HCT116 (cell line): ENCODE results near the gene TRDN. TPM values are rescaled to one million over a fixed set of nuclear protein-coding genes. Genes with fewer than 3 reads are reported as not detected.

Source experiments
- ATAC-seq: fragments of 200-7000 bp; cut with Tn5 transposase; 2 replicates; pipeline ENCODE4 v1.9.1; 2020; ENCODE audit warnings: mild to moderate bottlenecking, moderate library complexity
- BruUV-seq: library from RNA; stranded (reverse); fragments of 400-500 nt; replicated peaks from 2 replicates; lab custom pipeline; 2021; lab: Mats Ljungman, UMichigan
- CTCF ChIA-PET: fragments of 300-600 bp; sonication (Branson Sonifier 250); formaldehyde crosslinking; loops from one replicate; lab custom pipeline; 2021; ENCODE audit warnings: antibody characterized with exemption; lab: Charles Lee
- POLR2A ChIA-PET: fragments of 300-600, 350-600 bp; sonication (Branson Sonifier 250); formaldehyde crosslinking; loops from one replicate; lab custom pipeline; 2021; ENCODE audit warnings: antibody characterized with exemption; lab: Charles Lee
- RAD21 ChIA-PET, 2 experiments: fragments of 300-600 bp; sonication (Branson Sonifier 250); formaldehyde crosslinking; loops; one replicate each; lab custom pipeline; 2023; ENCODE audit warnings: low total read pairs in 2 of 2; ENCODE audit not compliant: uncharacterized antibody in 2 of 2, unreplicated experiment in 2 of 2, low non-redundant PET in 1 of 2; lab: Charles Lee
- DNase-seq: peaks from one replicate; pipeline ENCODE4 v3.0.0-alpha.2; 2010; ENCODE audit warnings: low read depth, low spot score
- H2AFZ ChIP-seq: fragments of 200-600 bp; shearing (Covaris generic), sonication (generic); 2 replicates; pipeline ENCODE4 v1.6.1; 2017; ENCODE audit warnings: low read depth, mixed run types, mixed read lengths, antibody characterized with exemption, low read length; ENCODE audit not compliant: poor library complexity, severe bottlenecking
- H3K27ac ChIP-seq: 2 replicates; pipeline ENCODE4 v1.5.1; 2012; ENCODE audit warnings: low read depth, low read length
- H3K27me3 ChIP-seq: fragments of 200-600 bp; sonication (generic); 2 replicates; pipeline ENCODE4 v1.6.1; 2016; ENCODE audit warnings: mixed run types, low read length, mixed read lengths; ENCODE audit not compliant: insufficient read depth
- H3K36me3 ChIP-seq, 2 experiments: fragments of 200-500 bp in 1 of 2; fragments of 200-600 bp in 1 of 2; sonication (Bioruptor generic) in 1 of 2; sonication (generic) in 1 of 2; 2 replicates each; pipeline versions ENCODE4 v1.5.1 to v1.6.1; 2014 to 2016; ENCODE audit warnings: low read length in 2 of 2, inconsistent platforms in 1 of 2, mixed read lengths in 1 of 2, mixed run types in 1 of 2; ENCODE audit not compliant: insufficient read depth in 2 of 2, control insufficient read depth in 1 of 2
- H3K4me1 ChIP-seq, 2 experiments: fragments of 200-600 bp in 1 of 2; sonication (generic) in 1 of 2; 2 replicates each; pipeline versions ENCODE4 v1.5.1 to v1.6.1; 2012 to 2017; ENCODE audit warnings: low read length in 2 of 2, inconsistent platforms in 1 of 2, mild to moderate bottlenecking in 1 of 2, mixed read lengths in 1 of 2, mixed run types in 1 of 2, moderate library complexity in 1 of 2; ENCODE audit not compliant: insufficient read depth in 2 of 2, control insufficient read depth in 1 of 2
- H3K4me2 ChIP-seq: fragments of 200-600 bp; sonication (generic); 2 replicates; pipeline ENCODE4 v1.6.1; 2017; ENCODE audit warnings: mixed run types, low read length, mixed read lengths
- H3K4me3 ChIP-seq, 2 experiments: fragments of 200-600 bp in 1 of 2; sonication (generic) in 1 of 2; replicated peaks in 1 of 2; 2 replicates each; pipeline ENCODE4 v1.5.1; 2011 to 2016; ENCODE audit warnings: low read length in 2 of 2, control low read depth in 1 of 2, low read depth in 1 of 2, mild to moderate bottlenecking in 1 of 2, mixed read lengths in 1 of 2, mixed run types in 1 of 2
- H3K79me2 ChIP-seq: fragments of 200-600 bp; sonication (generic); 2 replicates; pipeline ENCODE4 v1.6.1; 2017; ENCODE audit warnings: mild to moderate bottlenecking, mixed run types, low read length, moderate library complexity, mixed read lengths; ENCODE audit not compliant: insufficient read depth
- H3K9ac ChIP-seq: fragments of 200-600 bp; sonication (generic); 2 replicates; pipeline ENCODE4 v1.6.1; 2016; ENCODE audit warnings: low read length, mixed read lengths
- H3K9me2 ChIP-seq: fragments of 200-600 bp; sonication (generic), shearing (Covaris generic); 2 replicates; pipeline ENCODE4 v1.6.1; 2017; ENCODE audit warnings: mixed run types, mild to moderate bottlenecking, moderate library complexity; ENCODE audit not compliant: insufficient read depth
- H3K9me3 ChIP-seq, 2 experiments: fragments of 200-500 bp in 1 of 2; fragments of 200-600 bp in 1 of 2; sonication (Bioruptor generic) in 1 of 2; sonication (generic) in 1 of 2; 2 replicates each; pipeline ENCODE4 v1.6.1; 2014 to 2017; ENCODE audit warnings: low read length in 2 of 2, mixed read lengths in 2 of 2, inconsistent platforms in 1 of 2, low read depth in 1 of 2, mild to moderate bottlenecking in 1 of 2, mixed run types in 1 of 2, moderate library complexity in 1 of 2; ENCODE audit not compliant: control insufficient read depth in 1 of 2, insufficient read depth in 1 of 2
- H4K20me1 ChIP-seq: fragments of 200-600 bp; sonication (generic), shearing (Covaris generic); 2 replicates; pipeline ENCODE4 v1.6.1; 2017; ENCODE audit warnings: mixed run types, mild to moderate bottlenecking, moderate library complexity; ENCODE audit not compliant: insufficient read depth
- EZH2 ChIP-seq: fragments of 200-600 bp; sonication (generic); IDR thresholded peaks from 2 replicates; pipeline ENCODE4 v1.6.1; 2017; ENCODE audit warnings: antibody characterized with exemption, mixed run types
- FOSL1 ChIP-seq: IDR thresholded peaks from 2 replicates; pipeline ENCODE4 v1.6.1; 2012; ENCODE audit warnings: low read depth
- SP1 ChIP-seq: IDR thresholded peaks from 2 replicates; pipeline ENCODE4 v1.6.1; 2012; ENCODE audit warnings: low read depth
- ZNF274 ChIP-seq: fragments of 200-500 bp; sonication (Bioruptor generic); IDR thresholded peaks from 2 replicates; pipeline ENCODE4 v1.6.1; 2014; ENCODE audit warnings: mild to moderate bottlenecking, low read depth, low read length, inconsistent platforms
- intact Hi-C: fragments of 100-400 bp; cut with micrococcal nuclease; formaldehyde crosslinking; loops from 2 replicates; pipeline ENCODE4 v1.10.0; 2022
- total RNA-seq: library from RNA; stranded (reverse); gene quantifications from one replicate; pipeline ENCODE4 v1.2.1, GENCODE V29; 2021; ENCODE audit not compliant: unreplicated experiment
- TF ChIP-seq, protein P1 (sequence below): IDR thresholded peaks from 2 replicates; pipeline ENCODE4 v1.6.1; 2012
- TF ChIP-seq, protein P2 (sequence below), 3 experiments: fragments of 200-600 bp in 1 of 3; sonication (generic) in 1 of 3; IDR thresholded peaks in 2 of 3; conservative IDR thresholded peaks in 1 of 3; 2 replicates each; pipeline ENCODE4 v1.5.1; 2012 to 2017; ENCODE audit warnings: low read depth in 2 of 3, low read length in 2 of 3, antibody characterized with exemption in 1 of 3, borderline replicate concordance in 1 of 3, control low read depth in 1 of 3, mild to moderate bottlenecking in 1 of 3, mixed read lengths in 1 of 3, mixed run types in 1 of 3, moderate library complexity in 1 of 3; ENCODE audit not compliant: insufficient read depth in 1 of 3
- TF ChIP-seq, protein P3 (sequence below): IDR thresholded peaks from 2 replicates; pipeline ENCODE4 v1.6.1; 2012; ENCODE audit warnings: low read depth

Gene TRDN
- total RNA-seq, 1 experiment from 2014 or later, result not detected

DNA sequence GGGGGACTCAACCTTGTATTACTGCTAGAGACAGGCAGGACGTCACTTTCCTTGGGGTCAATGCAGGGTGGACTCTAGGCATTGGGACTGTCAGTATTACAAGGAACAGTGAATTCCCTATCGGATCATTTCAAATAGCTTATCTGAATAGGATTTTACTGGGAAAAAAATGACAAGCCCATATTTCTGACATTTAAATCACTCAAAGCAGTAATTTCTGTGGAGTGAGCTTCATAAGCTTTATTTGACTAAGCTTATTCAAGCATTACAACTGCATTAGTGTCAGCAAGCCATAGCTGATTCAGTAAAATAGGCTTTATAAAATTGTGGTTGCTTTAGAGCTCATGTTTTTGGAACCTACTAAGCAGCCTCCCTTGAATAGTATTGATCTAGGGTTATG lies 44.3 kb downstream of the TRDN start:
- TF ChIP-seq, protein P1, sequence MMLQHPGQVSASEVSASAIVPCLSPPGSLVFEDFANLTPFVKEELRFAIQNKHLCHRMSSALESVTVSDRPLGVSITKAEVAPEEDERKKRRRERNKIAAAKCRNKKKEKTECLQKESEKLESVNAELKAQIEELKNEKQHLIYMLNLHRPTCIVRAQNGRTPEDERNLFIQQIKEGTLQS, result no peak
- TF ChIP-seq FOSL1, result no peak
- TF ChIP-seq, protein P2, sequence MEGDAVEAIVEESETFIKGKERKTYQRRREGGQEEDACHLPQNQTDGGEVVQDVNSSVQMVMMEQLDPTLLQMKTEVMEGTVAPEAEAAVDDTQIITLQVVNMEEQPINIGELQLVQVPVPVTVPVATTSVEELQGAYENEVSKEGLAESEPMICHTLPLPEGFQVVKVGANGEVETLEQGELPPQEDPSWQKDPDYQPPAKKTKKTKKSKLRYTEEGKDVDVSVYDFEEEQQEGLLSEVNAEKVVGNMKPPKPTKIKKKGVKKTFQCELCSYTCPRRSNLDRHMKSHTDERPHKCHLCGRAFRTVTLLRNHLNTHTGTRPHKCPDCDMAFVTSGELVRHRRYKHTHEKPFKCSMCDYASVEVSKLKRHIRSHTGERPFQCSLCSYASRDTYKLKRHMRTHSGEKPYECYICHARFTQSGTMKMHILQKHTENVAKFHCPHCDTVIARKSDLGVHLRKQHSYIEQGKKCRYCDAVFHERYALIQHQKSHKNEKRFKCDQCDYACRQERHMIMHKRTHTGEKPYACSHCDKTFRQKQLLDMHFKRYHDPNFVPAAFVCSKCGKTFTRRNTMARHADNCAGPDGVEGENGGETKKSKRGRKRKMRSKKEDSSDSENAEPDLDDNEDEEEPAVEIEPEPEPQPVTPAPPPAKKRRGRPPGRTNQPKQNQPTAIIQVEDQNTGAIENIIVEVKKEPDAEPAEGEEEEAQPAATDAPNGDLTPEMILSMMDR (IDR thresholded peaks at IDR 0.05 in 2 of 3, conservative IDR thresholded peaks at IDR 0.05 in 1 of 3; ENCODE audit: borderline replicate concordance in 1 of 3, insufficient read depth in 1 of 3, low read depth in 2 of 3, low read length in 2 of 3), result no peak
- TF ChIP-seq, protein P3, sequence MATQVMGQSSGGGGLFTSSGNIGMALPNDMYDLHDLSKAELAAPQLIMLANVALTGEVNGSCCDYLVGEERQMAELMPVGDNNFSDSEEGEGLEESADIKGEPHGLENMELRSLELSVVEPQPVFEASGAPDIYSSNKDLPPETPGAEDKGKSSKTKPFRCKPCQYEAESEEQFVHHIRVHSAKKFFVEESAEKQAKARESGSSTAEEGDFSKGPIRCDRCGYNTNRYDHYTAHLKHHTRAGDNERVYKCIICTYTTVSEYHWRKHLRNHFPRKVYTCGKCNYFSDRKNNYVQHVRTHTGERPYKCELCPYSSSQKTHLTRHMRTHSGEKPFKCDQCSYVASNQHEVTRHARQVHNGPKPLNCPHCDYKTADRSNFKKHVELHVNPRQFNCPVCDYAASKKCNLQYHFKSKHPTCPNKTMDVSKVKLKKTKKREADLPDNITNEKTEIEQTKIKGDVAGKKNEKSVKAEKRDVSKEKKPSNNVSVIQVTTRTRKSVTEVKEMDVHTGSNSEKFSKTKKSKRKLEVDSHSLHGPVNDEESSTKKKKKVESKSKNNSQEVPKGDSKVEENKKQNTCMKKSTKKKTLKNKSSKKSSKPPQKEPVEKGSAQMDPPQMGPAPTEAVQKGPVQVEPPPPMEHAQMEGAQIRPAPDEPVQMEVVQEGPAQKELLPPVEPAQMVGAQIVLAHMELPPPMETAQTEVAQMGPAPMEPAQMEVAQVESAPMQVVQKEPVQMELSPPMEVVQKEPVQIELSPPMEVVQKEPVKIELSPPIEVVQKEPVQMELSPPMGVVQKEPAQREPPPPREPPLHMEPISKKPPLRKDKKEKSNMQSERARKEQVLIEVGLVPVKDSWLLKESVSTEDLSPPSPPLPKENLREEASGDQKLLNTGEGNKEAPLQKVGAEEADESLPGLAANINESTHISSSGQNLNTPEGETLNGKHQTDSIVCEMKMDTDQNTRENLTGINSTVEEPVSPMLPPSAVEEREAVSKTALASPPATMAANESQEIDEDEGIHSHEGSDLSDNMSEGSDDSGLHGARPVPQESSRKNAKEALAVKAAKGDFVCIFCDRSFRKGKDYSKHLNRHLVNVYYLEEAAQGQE, result no peak
- no peak for TF ChIP-seq SP1
- TF ChIP-seq ZNF274, result no peak
- no peak for TF ChIP-seq EZH2
- Histone ChIP-seq H3K9me3 (no peaks in the 10 kb centered on the region), H3K27me3 (peaks cover 9% of the 10 kb centered on the region; the same call in 1 of the 2 replicates), H3K79me2 (no peaks in the 10 kb centered on the region), H3K36me3 (no peaks in the 10 kb centered on the region; a peak in 1 of 4 replicates), H3K4me1 (no peaks in the 10 kb centered on the region), H3K4me3 (no peak overlapping the region), H4K20me1 (no peaks in the 10 kb centered on the region), H3K9me2 (no peaks in the 10 kb centered on the region), H3K4me2 (no peak overlapping the region), H3K27ac (no peak overlapping the region), H3K9ac (no peak overlapping the region), H2AFZ (no peak overlapping the region)
- no TSS peak for BruUV-seq
- POLR2A ChIA-PET, result no interaction called here
- intact Hi-C loops, result no loop called here
- RAD21 ChIA-PET, result no interaction called here
- CTCF ChIA-PET, result no interaction called here
- ATAC-seq, result no peak
- DNase-seq, result no peak
